GM18858 (cell line): ENCODE measurements around the gene REPIN1.

Experiments
- ATAC-seq: cut with Tn5 transposase; IDR thresholded peaks from one replicate; pipeline ENCODE4 v1.9.1; 2021; ENCODE audit not compliant: unreplicated experiment

The REPIN1 gene

DNA sequence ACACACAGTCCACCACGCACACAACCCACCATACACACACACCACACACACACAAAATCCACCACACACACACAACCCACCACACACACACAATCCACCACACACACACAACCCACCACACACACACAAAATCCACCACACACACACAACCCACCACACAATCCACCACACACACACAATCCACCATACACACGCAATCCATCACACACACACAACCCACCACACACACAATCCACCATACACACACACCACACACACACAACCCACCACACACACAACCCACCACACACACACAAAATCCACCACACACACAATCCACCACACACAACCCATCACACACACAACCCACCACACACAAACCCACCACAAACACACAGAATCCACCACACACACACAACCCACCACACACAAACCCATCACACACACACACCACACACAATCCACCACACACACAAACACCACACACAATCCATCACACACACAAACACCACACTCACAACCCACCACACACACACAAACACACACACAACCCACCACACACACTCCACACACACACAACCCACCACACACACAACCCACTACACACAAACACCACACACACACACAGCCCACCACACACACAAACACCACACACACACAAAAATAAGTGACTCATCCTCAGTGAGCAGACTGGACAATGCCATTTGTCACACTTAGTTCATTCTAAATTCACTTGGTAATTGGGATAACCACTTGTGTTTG is 8.8 kb upstream of the REPIN1 start:
- ATAC-seq, result no peak

GRCh38 chr7:150360363-150361058 is 8.1 kb upstream of the REPIN1 start:
- no peak for ATAC-seq

GRCh38 chr7:150361402-150361801 is 7.2 kb upstream of the REPIN1 start:
- ATAC-seq, result no peak

DNA sequence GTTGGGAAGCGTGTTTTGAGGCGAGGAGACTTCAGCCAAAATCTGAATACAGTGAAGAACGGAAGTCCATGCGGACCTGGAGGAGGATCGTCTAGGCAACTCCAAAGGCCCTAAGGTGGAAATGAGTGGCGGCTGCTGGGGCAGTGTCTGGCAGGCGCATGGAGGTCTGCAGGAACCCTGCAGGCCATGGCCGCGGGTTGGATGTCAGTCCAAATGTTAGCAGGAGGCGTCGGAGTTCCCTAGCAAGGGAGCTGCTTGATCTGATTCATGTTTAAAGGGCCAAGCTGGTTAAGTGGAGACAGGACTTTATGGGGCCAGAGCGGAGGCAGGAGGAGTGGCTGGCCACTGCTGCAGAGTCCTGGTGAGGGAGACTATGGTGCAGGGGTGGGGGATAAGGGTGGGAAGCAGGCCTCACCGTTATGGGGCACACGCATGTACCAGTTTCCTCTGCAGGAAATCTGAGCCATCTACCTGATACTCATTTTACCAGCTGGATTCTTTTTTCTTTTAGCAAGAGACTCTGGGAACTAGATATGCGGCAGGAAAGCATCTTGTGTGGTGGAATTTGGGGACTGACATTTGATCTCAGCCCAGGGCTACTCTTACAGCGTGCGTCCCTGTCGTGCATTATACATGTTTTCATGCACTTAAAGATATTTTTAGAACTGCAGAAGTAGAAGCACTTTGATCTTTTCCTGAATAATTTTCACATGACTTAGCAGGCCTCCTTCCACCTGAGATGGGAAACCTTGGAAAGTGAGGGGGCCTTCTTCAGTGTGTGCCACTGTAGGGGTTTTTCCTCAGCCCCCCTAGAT is 6.6 kb upstream of the REPIN1 start:
- no peak for ATAC-seq

- ATAC-seq, result no peak
Observed at GRCh38 chr7:150363370-150363769, 5.3 kb upstream of the REPIN1 start.

DNA sequence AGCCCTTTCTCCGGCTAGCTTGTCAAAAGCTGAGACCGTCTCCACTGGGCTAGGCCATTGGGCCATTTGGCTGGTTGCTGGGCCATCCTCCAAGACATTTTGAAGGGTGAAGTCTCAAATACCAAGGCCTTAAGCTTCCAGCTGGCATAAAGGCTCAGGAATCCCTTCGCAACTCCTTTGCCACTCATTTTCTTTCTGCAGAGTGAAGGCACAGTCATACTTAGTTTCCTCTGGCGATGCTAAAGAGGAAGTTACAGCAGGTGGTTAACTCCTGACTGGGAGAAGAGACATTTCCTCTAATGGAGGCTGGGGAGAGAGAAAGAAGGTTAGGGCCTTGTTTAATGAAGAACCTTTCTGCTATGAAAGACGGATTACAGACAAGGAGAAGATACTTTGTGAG is 4.8 kb upstream of the REPIN1 start:
- ATAC-seq, result no peak

DNA sequence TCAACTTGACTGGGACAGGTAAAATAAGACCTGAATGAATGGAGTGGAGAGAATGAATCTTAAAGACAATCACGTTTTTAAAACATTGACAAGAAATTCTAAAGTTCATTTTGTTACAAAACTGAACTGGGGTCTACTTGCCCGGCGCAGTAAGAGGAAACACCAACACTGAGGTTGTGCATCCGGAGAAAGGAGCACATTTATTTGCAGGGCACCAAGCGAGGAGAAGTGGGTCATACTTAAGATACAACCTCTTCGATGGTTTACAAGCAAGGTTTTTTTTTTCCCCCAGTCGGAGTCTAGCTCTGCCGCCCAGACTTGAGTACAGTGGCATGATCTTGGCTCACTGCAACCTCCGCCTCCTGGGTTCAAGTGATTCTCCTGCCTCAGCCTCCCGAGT is 3.4 kb upstream of the REPIN1 start:
- no peak for ATAC-seq

GRCh38 chr7:150365673-150366398 is 2.8 kb upstream of the REPIN1 start:
- ATAC-seq, result no peak

DNA sequence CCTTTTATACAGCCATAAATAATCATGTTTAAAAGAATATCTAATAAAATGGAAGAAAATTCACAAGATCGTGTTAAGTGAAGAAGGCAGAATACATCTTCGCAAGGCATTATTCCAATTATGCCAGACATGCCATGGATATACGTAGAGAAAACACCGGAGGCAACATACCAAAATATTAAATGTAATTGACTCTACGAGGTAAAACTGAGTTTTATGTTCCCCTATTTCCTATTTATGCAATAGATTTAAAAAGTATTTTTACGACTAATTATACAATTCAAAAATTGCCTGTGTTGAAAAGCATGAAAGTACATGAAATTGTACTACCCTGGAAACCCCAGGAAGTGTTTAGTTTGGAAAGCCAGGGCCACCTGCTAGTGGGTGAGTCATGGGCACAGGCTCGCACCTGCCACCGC is 936 bp upstream of the REPIN1 start:
- ATAC-seq, result no peak

GRCh38 chr7:150368884-150369747 is 494 bp downstream of the REPIN1 start:
- peak; percentile 9 for ATAC-seq

DNA sequence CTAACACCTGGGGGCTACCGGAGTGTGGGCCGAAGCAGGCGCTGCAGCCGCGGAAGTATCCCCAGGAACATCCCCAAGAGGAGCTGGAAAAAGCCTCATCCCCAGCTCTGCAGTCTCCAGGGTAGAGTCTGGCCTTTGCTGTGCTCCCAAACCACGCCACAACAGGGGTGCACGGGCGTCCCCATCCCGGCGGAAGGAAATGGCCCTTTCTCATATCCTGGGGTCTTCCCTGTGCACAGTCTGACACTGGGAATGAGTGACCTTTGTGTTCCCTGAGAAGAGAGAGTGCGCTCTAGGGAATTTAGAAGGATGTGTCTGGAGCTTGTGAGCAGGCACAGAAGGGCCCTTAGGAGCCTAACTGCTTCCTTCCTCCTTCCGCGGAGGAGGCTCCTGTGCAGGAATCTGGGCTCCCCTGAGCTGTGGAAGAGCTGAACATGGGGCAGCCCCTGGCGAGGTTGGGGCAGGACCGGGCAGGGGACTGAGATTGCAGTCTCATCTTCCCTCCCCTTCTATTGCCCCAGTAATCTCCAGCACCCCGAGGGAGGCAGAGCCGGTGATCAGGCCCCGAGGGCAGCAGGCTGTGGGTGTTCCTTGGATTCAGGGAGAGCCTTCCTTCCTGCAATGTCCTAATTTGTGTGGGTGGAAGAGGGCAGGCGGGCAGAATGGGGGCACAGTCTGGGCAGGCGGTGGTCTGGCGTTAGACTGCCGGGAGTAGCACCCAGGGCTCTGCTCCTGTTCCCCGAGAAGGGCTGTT is 1.3 kb downstream of the REPIN1 start:
- ATAC-seq, result no peak

- no peak for ATAC-seq
Observed at GRCh38 chr7:150370612-150371071, 2.0 kb downstream of the REPIN1 start.

- no peak for ATAC-seq
Observed at GRCh38 chr7:150371131-150371995, 2.7 kb downstream of the REPIN1 start.

DNA sequence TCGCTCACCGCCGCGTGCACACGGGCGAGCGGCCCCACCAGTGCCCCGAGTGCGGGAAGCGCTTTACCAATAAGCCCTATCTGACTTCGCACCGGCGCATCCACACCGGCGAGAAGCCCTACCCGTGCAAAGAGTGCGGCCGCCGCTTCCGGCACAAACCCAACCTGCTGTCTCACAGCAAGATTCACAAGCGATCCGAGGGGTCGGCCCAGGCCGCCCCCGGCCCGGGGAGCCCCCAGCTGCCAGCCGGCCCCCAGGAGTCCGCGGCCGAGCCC is 3.3 kb downstream of the REPIN1 start:
- no peak for ATAC-seq

- ATAC-seq, result no peak
Observed at GRCh38 chr7:150372271-150373048, 3.8 kb downstream of the REPIN1 start.

- no peak for ATAC-seq
Observed at GRCh38 chr7:150373049-150373801, 4.6 kb downstream of the REPIN1 start.

DNA sequence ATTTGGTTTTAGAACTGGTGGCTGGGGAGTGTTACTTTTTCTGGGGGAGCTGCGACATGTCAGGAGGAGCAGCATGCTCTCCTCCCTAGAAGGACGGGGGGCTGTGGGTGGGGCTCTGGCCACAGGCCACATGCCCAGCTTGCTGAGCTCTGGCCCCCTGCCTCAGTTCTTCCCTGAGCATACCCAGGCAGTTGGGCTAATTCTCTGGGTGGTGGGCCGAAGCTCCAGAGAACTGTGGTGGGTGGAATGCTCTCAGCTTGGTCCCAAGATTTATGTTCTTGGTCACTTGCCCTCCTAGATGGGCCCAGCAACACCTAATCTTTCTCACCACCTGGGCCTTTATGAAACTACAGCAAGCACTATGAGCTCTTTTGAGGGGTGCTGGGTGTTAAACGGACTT is 5.4 kb downstream of the REPIN1 start:
- ATAC-seq, result no peak
